ENCODE measurements around the gene ZDHHC21. TPM values are rescaled to one million over a fixed set of nuclear protein-coding genes. Genes with fewer than 3 reads are reported as not detected.

Gene ZDHHC21
- total RNA-seq, 1 donor from 2014 or later, result 11.3 TPM

DNA sequence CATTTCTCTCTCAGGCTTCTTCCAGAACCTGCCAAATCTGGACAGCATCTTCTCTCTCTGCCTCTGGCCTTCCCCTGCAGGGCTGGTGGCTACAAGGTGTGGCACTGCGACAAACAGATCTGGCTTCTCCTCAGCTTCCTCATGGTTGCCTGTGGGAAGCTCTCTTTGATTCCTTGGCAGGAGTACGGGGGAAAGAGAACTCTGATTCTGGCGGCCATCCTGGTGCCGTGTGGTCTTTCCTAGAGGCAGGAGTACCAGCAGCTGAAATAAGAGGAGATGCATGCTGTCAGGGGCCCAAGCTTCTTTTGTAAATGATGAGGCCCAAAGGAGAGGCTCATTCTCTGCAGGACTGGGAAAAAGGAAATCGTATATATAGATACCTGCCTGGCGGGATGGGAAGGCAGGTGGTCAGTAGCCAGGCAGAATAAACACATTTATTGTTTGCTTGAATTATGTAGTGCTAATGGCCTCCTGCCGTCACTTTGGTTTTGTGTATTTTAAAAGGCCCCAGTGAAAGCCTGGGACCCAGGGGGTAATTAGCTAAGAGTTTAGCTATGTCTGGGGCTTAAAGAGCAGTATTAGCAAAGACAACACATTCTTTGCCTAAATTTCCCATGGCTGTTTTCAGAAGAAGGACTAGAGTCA lies 29.3 kb upstream of the ZDHHC21 start, which contains the start of gene CER1:
CER1 (minus strand) TSS at position 343 of the 645 bp plus-strand sequence; CDS start at position 282, 61 bp downstream.
- TF ChIP-seq, protein P1, sequence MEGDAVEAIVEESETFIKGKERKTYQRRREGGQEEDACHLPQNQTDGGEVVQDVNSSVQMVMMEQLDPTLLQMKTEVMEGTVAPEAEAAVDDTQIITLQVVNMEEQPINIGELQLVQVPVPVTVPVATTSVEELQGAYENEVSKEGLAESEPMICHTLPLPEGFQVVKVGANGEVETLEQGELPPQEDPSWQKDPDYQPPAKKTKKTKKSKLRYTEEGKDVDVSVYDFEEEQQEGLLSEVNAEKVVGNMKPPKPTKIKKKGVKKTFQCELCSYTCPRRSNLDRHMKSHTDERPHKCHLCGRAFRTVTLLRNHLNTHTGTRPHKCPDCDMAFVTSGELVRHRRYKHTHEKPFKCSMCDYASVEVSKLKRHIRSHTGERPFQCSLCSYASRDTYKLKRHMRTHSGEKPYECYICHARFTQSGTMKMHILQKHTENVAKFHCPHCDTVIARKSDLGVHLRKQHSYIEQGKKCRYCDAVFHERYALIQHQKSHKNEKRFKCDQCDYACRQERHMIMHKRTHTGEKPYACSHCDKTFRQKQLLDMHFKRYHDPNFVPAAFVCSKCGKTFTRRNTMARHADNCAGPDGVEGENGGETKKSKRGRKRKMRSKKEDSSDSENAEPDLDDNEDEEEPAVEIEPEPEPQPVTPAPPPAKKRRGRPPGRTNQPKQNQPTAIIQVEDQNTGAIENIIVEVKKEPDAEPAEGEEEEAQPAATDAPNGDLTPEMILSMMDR (conservative IDR thresholded peaks at IDR 0.05; ENCODE audit: low read depth, low read length), result no peak
- no peak within 1 kb of the TSS for H3K4me3 ChIP-seq (ENCODE audit: low read depth, low read length)

DNA sequence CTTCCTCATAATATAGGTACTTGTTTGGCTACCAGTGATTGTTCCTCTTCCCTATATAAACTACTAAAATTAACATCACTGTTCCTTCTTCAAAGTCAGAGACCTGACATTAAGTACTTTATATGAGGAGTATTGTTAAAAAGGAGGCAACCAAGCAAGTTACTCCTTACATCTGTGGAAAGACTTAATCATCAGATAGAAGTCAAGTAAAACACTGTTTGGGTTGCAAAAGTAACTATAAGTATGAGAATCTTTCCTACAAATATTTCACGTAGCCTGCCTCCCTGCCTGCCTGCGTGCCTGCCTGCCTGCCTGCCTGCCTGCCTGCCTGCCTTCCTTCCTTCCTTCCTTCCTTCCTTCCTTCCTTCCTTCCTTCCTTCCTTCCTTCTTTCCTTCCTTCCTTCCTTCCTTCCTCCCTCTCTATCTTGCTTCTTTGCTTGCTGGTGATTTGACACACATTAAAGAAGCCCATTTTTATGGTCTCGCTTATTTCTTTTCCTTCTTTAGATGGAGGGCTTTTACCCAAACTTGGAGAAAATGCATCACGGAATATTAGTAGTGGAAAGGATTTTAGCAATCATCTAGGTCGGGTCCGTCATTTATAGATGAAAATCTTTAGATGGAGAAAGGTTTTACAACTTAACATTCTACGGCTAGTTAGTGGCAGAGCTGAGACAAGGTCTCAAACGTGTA lies 26.1 kb upstream of the ZDHHC21 start:
- no peak for DNase-seq (ENCODE audit: low read depth)
- TF ChIP-seq, protein P1 (conservative IDR thresholded peaks at IDR 0.05; ENCODE audit: low read depth, low read length), result no peak
- no peak overlapping the region for H3K4me3 ChIP-seq (ENCODE audit: low read depth, low read length)

More for the DNA sequence above, 29.3 kb upstream of the ZDHHC21 start, which contains the start of gene CER1:
- no peak for DNase-seq (ENCODE audit: low read depth)

DNA sequence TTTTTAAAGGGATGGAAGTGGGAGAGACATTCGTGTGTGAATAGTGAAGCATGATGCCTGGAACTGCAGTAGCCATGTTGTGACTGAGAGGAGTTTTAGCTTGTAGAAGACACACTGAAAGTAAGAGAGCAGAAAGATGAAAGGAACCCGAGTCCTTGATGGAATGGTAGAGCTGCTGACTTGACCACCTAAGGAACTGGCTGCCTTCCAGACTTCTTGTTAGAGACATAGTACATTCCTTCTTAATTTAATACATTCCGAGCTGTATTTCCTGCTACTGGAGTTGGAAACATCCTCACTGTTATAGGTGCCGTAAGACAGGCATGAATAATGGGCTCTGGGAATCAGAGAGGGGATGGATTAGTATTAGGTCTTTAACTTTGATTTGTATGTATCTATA lies 21.9 kb upstream of the ZDHHC21 start:
- H3K4me3 ChIP-seq (ENCODE audit: low read depth, low read length), result no peak overlapping the region
- TF ChIP-seq, protein P1 (conservative IDR thresholded peaks at IDR 0.05; ENCODE audit: low read depth, low read length), result no peak
- DNase-seq (ENCODE audit: low read depth), result no peak

DNA sequence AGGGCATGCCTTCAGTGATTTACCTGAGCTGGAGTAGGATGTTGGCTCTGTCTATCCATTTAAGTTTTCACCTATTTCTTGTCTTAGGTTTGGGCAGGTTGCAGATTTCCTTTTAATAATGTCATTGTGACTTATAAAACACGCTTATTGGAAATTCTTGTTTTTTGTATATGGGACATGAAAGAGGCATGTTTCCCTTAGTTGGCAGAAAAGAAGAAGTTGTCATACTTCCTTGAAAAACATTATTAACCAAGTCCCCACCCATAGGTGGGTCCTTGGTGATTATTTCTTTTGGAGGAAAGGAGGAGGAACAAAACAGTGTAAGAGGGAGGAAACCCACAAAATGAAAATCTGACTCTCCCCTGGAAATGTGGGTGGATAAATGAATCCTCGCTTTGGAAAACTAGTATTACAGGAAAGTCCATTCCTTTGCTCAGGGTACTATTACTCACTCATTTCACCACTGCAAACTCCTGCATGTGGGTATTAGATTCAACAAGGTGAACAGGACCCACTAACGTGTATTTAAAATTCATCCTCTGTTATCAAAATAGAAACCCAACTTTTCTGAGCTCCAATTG lies 20.0 kb upstream of the ZDHHC21 start:
- no peak for DNase-seq (ENCODE audit: low read depth)
- TF ChIP-seq, protein P1 (conservative IDR thresholded peaks at IDR 0.05; ENCODE audit: low read depth, low read length), result no peak
- H3K4me3 ChIP-seq (ENCODE audit: low read depth, low read length), result no peak overlapping the region

DNA sequence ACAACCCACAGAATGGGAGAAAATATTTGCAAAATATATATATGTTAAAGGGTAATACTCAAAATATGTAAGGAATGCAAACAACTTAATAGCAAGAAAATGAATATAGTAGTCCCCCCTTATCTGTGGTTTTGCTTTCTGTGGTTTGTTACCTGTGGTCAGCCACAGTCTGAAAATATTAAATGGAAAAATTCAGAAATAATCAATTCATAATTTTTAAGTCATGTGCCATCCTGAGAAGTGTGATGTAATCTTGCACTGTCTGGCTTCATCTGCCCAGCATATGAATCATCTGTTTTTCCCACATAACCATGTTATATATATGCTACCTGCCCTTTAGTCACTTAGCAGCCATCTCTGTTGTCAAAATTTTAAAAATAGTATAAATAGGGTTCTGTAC lies 17.6 kb upstream of the ZDHHC21 start:
- no peak overlapping the region for H3K4me3 ChIP-seq (ENCODE audit: low read depth, low read length)
- DNase-seq (ENCODE audit: low read depth), result no peak
- TF ChIP-seq, protein P1 (conservative IDR thresholded peaks at IDR 0.05; ENCODE audit: low read depth, low read length), result no peak

DNA sequence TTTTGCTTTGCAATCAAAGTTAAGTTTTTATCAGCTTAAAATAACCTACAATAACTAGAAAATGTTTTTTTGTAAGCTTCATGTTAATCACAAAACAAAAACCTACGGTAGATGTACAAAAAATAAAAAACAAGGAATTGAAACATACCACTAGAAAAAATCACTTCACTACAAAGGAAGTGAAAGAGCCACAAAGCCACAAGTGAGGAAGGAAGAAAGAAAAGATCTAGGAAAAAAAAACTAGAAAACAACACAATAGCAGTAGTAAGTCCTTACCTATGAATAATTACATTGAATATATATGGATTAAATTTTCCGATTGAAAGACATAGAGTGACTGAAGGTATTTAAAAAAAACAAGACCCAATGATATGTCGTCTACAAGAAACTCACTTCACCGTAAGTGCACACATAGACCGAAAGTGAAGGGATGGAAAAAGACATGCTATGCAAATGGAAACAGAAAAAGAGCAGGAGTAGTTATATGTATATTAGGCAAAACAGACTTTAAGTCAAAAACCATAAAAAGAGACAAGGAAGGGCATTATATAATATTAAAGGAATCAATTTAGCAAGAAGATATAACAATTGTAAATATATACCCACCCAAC lies 13.4 kb upstream of the ZDHHC21 start:
- DNase-seq (ENCODE audit: low read depth), result no peak
- no peak overlapping the region for H3K4me3 ChIP-seq (ENCODE audit: low read depth, low read length)
- TF ChIP-seq, protein P1 (conservative IDR thresholded peaks at IDR 0.05; ENCODE audit: low read depth, low read length), result no peak

All from epithelial cell of proximal tubule (primary cell).